Ovary (tissue), 9 donors: Measurements from ENCODE around the gene GRB14. TPM values are rescaled to one million over a fixed set of nuclear protein-coding genes. Genes with fewer than 3 reads are reported as not detected.

Experiments used
- DNase-seq, 5 donors: peaks; one replicate each; pipeline ENCODE4 v3.0.0-alpha.2; 2019 to 2020
- H3K27ac ChIP-seq, 2 donors: fragments of 200-600 bp; one replicate each; pipeline versions ENCODE4 v1.5.1 to v1.8.0; 2019 to 2022
- H3K27me3 ChIP-seq: fragments of 200-600 bp; one replicate; pipeline ENCODE4 v1.8.0; 2022
- H3K36me3 ChIP-seq: fragments of 200-600 bp; sonication (generic); one replicate; pipeline ENCODE4 v1.5.1; 2019
- H3K4me1 ChIP-seq: one replicate; pipeline ENCODE4 v1.8.1; 2013; ENCODE audit warnings: mild to moderate bottlenecking, moderate library complexity; ENCODE audit not compliant: insufficient read depth
- H3K4me3 ChIP-seq: fragments of 200-600 bp; sonication (generic); one replicate; pipeline ENCODE4 v1.5.1; 2017
- H3K9me3 ChIP-seq, 2 donors: fragments of 200-600 bp in 1 of 2; sonication (generic) in 1 of 2; one replicate each; pipeline versions ENCODE4 v1.5.1 to v1.8.1; 2013 to 2019; ENCODE audit warnings: mild to moderate bottlenecking in 1 of 2, moderate library complexity in 1 of 2
- CTCF ChIP-seq, 3 donors: fragments of 450-650 bp in 2 of 3; fragments of 200-600 bp in 1 of 3; IDR thresholded peaks; one replicate each; pipeline versions ENCODE4 v1.5.1 to v1.8.0; 2016 to 2022; ENCODE audit warnings: antibody characterized with exemption in 3 of 3, mild to moderate bottlenecking in 1 of 3
- EP300 ChIP-seq: sonication (generic); formaldehyde crosslinking; IDR thresholded peaks from one replicate; pipeline ENCODE4 v1.6.1; 2017; ENCODE audit warnings: antibody characterized with exemption
- POLR2A ChIP-seq: fragments of 450-650 bp; IDR thresholded peaks from one replicate; pipeline ENCODE4 v1.6.1; 2017; ENCODE audit warnings: antibody characterized with exemption, mild to moderate bottlenecking, moderate library complexity
- WGBS, 3 donors: extraction: QIAGEN DNeasy Blood & Tissue Kit in 1 of 3; methylation state at CpG; one replicate each; pipeline versions ENCODE4 v1.1.5 to v1.1.7; 2013 to 2017; 5-methylcytosine and 5-hydroxymethylcytosine counted together
- intact Hi-C, 4 donors: fragments of 100-400 bp; cut with DNase I; formaldehyde crosslinking; loops; one replicate each; pipeline versions ENCODE4 v1.11.0 to v1.15.1; 2022 to 2023
- polyA plus RNA-seq, 2 donors: library from polyadenylated mRNA; stranded (reverse); fragments of 200-250 nt in 1 of 2; fragments of 350-450 nt in 1 of 2; fragmentation: Illumina TruSeq in 1 of 2; extraction: RNeasy Lipid Tissue Mini Kit (QIAGEN cat#74804) in 1 of 2; gene quantifications; one replicate each; pipeline ENCODE4 v1.2.3, GENCODE V29; 2013 to 2014
- total RNA-seq, 7 donors: library from RNA; depleted of rRNA in 2 of 7; stranded (reverse); fragments of >200 nt in 2 of 7; fragmentation: NEBNext Ultra II Directional in 3 of 7; extraction: Animal tissue kit (Norgen Biotek cat#: 25700) in 3 of 7; gene quantifications; one replicate each; pipeline versions ENCODE4 v1.1.0 to v1.2.4, GENCODE V29; 2016 to 2023
- donor health status: DM: no; HTN: no; CAD: no; lungs with moderate emphysema.
- donor health status: DM: no; HTN: no; CAD: no.
- donor health status: Bipolar disorder and iron deficiency.
- donor health status: DM: yes; HTN: yes; CAD: no.
- donor health status: DM: no; HTN: no; CAD: no.
- donor health status: DM: yes; HTN: yes; CAD: no.

GRB14 gene
- total and polyA plus RNA-seq, 9 donors, result 4.5 to 45.6 (median 11.8) TPM

- Histone ChIP-seq H3K27ac (no peak overlapping the region), H3K27me3 (no peaks in the 10 kb centered on the region), H3K9me3 (no peaks in the 10 kb centered on the region), H3K4me1 (no peaks in the 10 kb centered on the region), H3K4me3 (no peak overlapping the region), H3K36me3 (no peaks in the 10 kb centered on the region)
- WGBS, 3 donors, result 70 to 74% (median 72%) methylated on average over 5 of the region's 5 CpGs
- no peak for TF ChIP-seq EP300
- intact Hi-C loops, result no loop called here
- no peak for DNase-seq
Measured at GRCh38 chr2:164545484-164545883, 75.8 kb downstream of the GRB14 start.

GRCh38 chr2:164542581-164543021 is 78.7 kb downstream of the GRB14 start:
- no peaks in the 10 kb centered on the region for H3K27me3 ChIP-seq
- no peaks in the 10 kb centered on the region for H3K36me3 ChIP-seq
- no peaks in the 10 kb centered on the region for H3K4me1 ChIP-seq
- H3K27ac ChIP-seq, result no peak overlapping the region
- H3K9me3 ChIP-seq, result no peaks in the 10 kb centered on the region
- WGBS, 3 donors, result 8 to 22% (median 11%) methylated on average over 2 of the region's 2 CpGs
- no peak overlapping the region for H3K4me3 ChIP-seq
- intact Hi-C loops, result no loop called here
- DNase-seq, result no peak
- TF ChIP-seq POLR2A (no peak), EP300 (no peak)

- H3K27ac ChIP-seq, result no peak overlapping the region
Measured at GRCh38 chr2:164538240-164538866, 82.9 kb downstream of the GRB14 start.

GRCh38 chr2:164535280-164536025 is 85.8 kb downstream of the GRB14 start:
- H3K4me3 ChIP-seq, result no peak overlapping the region
- intact Hi-C loops, result no loop called here
- H3K27ac ChIP-seq, result no peak overlapping the region
- H3K36me3 ChIP-seq, result no peaks in the 10 kb centered on the region
- TF ChIP-seq CTCF (IDR thresholded peaks at IDR 0.05), result no peak
- no peak for TF ChIP-seq EP300
- TF ChIP-seq POLR2A, result no peak
- no peak for DNase-seq
- WGBS, 3 donors, result 46 to 57% (median 46%) methylated on average over 5 of the region's 5 CpGs
- H3K9me3 ChIP-seq, result no peaks in the 10 kb centered on the region
- H3K4me1 ChIP-seq, result no peaks in the 10 kb centered on the region
- no peaks in the 10 kb centered on the region for H3K27me3 ChIP-seq

More at GRCh38 chr2:164538240-164538866, 82.9 kb downstream of the GRB14 start:
- no peaks in the 10 kb centered on the region for H3K4me1 ChIP-seq
- DNase-seq, result no peak
- 90 to 92% (median 90%) methylated on average over 3 of the region's 3 CpGs for WGBS, 3 donors
- intact Hi-C loops, result no loop called here
- H3K36me3 ChIP-seq, result no peaks in the 10 kb centered on the region
- TF ChIP-seq CTCF (IDR thresholded peaks at IDR 0.05) (no peak), EP300 (no peak), POLR2A (no peak)
- no peaks in the 10 kb centered on the region for H3K9me3 ChIP-seq
- H3K4me3 ChIP-seq, result no peak overlapping the region
- H3K27me3 ChIP-seq, result no peaks in the 10 kb centered on the region

GRCh38 chr2:164530464-164530863 is 90.8 kb downstream of the GRB14 start:
- H3K4me3 ChIP-seq, result no peak overlapping the region
- intact Hi-C loops, result no loop called here
- TF ChIP-seq POLR2A (no peak), EP300 (no peak), CTCF (IDR thresholded peaks at IDR 0.05) (no peak)
- no peak overlapping the region for H3K27ac ChIP-seq
- H3K4me1 ChIP-seq, result no peaks in the 10 kb centered on the region
- no peak for DNase-seq
- no peaks in the 10 kb centered on the region for H3K36me3 ChIP-seq
- H3K9me3 ChIP-seq, result no peaks in the 10 kb centered on the region
- 90 to 97% (median 91%) methylated on average over 1 of the region's 1 CpG for WGBS, 3 donors
- no peaks in the 10 kb centered on the region for H3K27me3 ChIP-seq
